Measurements from ENCODE around the gene TSPAN9.

Gene TSPAN9

DNA sequence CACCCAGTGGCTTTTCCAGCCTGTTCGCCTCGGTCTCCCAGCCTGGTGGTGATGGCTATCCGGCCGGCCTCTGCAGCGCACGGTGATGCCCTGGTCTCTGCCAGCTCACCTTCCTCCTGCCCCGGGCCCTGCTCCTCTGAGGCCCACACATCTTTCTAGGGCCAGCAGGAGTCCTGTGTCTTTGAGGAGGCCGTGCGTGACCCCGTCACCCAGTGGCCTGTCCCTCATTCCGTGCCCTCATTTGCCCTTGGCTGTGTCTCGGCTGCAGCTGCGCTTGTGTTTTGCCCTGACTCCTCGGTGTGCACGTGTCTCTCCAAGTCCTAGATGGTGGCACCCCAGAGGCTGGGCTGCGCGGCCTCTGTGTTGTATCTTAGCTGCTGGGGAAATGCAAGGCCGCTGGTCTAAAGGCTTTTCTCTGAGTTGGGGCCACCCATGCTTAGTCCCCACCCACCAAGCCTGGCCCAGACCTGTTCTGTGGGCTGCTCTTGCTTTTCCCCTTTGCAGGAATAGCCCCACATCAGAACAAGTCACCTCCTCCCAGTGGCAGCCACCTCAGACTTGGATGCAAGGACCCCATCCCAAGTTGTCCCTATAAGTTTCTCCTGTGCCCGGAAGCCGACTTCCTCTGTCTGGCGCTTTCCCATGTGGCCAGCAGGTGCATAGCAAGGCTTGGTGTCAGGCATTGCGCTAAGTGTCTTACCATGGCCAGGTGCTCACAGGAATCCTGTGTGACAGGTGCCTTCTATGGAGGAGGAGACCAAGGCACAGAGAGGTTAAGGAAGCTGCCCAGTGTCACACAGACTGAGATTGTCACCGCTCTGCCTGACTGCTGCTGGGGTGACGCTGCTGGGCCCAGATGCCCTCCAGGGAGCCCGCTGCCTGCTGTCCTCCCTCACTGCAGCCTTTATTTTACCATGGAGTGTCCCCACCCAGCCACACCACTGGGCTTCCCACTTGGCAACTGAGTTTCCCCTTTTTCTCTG lies 64.5 kb downstream of the TSPAN9 start:
- in situ Hi-C loops (cut with MboI; ENCODE audit: low sequenced_read_pairs) = loop anchor here (25.0 kb wide), 1 partner anchor 646 kb away; no protein-coding TSS in a partner anchor
- no peaks in the 10 kb centered on the region for H3K27me3 ChIP-seq (ENCODE audit: low read depth)

DNA sequence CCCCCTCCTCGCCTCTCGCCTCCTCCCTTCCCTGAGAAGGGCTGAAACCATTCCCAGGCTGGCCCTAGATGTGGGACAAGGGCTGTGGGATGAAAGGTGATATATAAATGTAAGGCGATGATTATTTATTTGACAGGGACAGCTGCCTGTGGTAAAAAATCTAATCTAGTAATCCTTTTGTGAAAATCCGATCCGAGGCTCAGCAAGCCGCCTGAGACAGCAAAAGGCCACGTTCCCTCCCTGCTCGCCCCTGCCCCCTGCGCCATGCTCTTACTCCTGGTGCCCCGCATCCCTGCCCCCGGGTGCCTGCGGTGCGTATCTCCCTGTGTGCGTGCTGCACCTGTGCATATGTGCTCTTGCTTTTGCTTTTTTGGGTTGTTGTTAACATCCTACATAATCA lies 65.2 kb downstream of the TSPAN9 start:
- Histone ChIP-seq H3K4me3 (no peak overlapping the region), H3K36me3 (replicated peaks) (no peaks in the 10 kb centered on the region), H3K27me3 (ENCODE audit: low read depth) (no peaks in the 10 kb centered on the region), H3K4me1 (no peaks in the 10 kb centered on the region), H3K9me3 (no peaks in the 10 kb centered on the region)
- DNase-seq (ENCODE audit: low spot score in 2 of 2) = no peak
- in situ Hi-C loops (cut with MboI; ENCODE audit: low sequenced_read_pairs) = loop anchor here (25.0 kb wide), 1 partner anchor 645 kb away; no protein-coding TSS in a partner anchor

More for the DNA sequence above, 64.5 kb downstream of the TSPAN9 start:
- no peak overlapping the region for H3K4me3 ChIP-seq
- H3K9me3 ChIP-seq = no peaks in the 10 kb centered on the region
- H3K36me3 ChIP-seq (replicated peaks) = no peaks in the 10 kb centered on the region
- DNase-seq (ENCODE audit: low spot score in 2 of 2) = no peak
- no peaks in the 10 kb centered on the region for H3K4me1 ChIP-seq

DNA sequence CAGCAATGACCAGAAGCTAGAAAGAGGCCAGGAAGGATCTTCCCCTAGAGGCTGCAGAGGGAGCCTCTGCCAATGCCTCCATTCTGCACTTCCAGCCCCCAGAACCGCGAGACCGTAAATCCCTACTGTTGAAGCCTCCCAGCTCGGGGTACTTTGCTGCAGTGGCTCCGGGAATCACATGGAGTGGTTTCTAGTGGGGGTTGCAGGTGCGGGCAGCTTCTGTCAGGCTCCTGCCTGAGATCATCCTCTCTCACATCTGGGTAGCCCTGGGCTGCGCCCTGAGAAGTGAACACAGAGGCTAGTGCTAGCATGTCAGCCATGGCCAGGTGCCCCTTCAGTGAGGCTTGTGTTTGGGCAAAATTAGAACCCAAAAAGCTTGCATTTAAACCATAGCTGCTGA lies 67.3 kb downstream of the TSPAN9 start:
- in situ Hi-C loops (cut with MboI; ENCODE audit: low sequenced_read_pairs) = loop anchor here (25.0 kb wide), 1 partner anchor 643 kb away; no protein-coding TSS in a partner anchor
- DNase-seq (ENCODE audit: low spot score in 2 of 2) = no peak
- no peaks in the 10 kb centered on the region for H3K27me3 ChIP-seq (ENCODE audit: low read depth)
- H3K36me3 ChIP-seq (replicated peaks) = no peaks in the 10 kb centered on the region
- no peaks in the 10 kb centered on the region for H3K9me3 ChIP-seq
- no peak overlapping the region for H3K4me3 ChIP-seq
- H3K4me1 ChIP-seq = no peaks in the 10 kb centered on the region

DNA sequence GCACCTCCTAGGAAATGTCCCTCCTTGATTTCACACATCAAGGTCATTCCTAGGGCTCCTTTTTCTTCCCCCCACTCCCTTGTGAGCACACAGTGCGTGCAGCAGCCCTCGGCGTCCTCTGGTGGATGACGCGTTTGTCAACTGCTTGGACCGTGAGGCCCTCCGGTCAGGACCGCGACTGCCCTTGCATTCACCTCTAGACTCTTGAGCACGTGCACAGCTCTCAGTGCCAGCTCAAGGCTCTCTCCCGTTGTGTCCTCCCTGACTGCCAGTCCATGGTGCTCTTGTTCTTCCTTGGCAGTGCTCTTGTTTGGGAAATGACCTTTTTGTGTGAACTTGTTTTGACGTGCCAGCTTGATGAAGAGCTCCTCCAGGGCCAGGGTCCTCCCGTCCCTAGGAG lies 67.9 kb downstream of the TSPAN9 start:
- no peaks in the 10 kb centered on the region for H3K4me1 ChIP-seq
- H3K9me3 ChIP-seq = no peaks in the 10 kb centered on the region
- DNase-seq (ENCODE audit: low spot score in 2 of 2) = no peak
- H3K27me3 ChIP-seq (ENCODE audit: low read depth) = no peaks in the 10 kb centered on the region
- no peak overlapping the region for H3K4me3 ChIP-seq
- no peaks in the 10 kb centered on the region for H3K36me3 ChIP-seq (replicated peaks)
- in situ Hi-C loops (cut with MboI; ENCODE audit: low sequenced_read_pairs) = loop anchor here (25.0 kb wide), 1 partner anchor 642 kb away; no protein-coding TSS in a partner anchor

DNA sequence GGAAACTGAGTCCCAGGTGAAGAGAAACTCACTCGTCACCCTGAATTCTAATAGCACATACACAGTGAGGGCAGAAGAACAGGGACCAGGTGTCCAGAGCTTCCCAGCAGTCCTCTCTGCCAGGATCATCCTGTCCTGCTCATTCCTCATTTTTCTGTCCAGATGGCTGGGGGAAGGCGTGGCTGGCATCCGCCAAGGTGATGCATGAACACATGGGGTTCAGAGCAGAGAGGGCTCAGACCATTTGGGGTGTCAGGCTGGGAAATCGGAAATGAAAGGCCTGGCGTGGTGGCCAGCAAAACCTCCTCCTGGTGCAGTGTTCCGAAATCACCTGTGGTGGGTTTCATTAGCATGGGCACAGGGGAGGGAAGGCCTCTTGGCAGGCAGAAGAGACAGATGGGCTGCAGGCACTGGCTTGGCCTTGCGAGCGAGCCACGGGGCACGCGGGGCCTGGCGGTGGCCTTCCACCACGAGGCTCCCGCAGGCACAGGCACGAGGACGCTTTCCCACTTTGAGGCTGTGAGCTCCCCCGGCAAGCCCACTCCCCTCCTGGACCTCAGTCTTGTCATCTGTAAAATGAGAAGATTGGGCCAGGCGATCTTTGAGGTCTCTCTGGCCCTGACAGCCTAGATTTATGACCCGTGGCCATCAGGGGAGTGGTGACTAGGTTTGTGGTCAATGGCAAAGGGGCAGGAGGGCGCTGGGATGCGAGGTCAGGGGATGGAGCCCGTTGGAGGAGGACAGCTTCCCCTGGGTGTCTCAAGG lies 68.5 kb downstream of the TSPAN9 start:
- no peak overlapping the region for H3K4me3 ChIP-seq
- no peaks in the 10 kb centered on the region for H3K36me3 ChIP-seq (replicated peaks)
- in situ Hi-C loops (cut with MboI; ENCODE audit: low sequenced_read_pairs) = loop anchor here (25.0 kb wide), 1 partner anchor 642 kb away; no protein-coding TSS in a partner anchor
- H3K27me3 ChIP-seq (ENCODE audit: low read depth) = no peaks in the 10 kb centered on the region
- no peaks in the 10 kb centered on the region for H3K4me1 ChIP-seq
- DNase-seq (ENCODE audit: low spot score in 2 of 2) = no peak
- no peaks in the 10 kb centered on the region for H3K9me3 ChIP-seq

DNA sequence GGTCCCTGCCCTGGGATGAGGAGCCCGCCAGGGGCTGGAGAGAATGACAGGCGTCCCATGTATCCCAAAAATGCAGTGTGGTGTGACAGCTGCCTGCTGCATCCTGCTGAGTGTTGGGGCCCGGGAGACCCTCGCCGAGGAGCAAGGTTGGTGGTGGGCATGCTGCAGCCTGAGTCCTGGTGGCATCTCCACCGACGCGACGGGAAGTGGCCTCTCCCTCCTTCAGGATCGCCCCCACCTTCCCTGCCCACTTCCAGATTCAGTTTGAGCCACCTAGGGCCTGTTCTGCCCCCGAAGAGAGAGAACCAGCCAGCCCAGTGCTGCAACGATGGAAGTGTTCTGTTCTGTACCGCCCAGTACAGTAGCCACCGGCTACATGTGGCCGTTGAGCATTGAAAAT lies 70.1 kb downstream of the TSPAN9 start:
- Histone ChIP-seq H3K36me3 (replicated peaks) (no peaks in the 10 kb centered on the region), H3K9me3 (no peaks in the 10 kb centered on the region), H3K4me1 (no peaks in the 10 kb centered on the region), H3K27me3 (ENCODE audit: low read depth) (no peaks in the 10 kb centered on the region), H3K4me3 (no peak overlapping the region)
- in situ Hi-C loops (cut with MboI; ENCODE audit: low sequenced_read_pairs) = loop anchor here (25.0 kb wide), 1 partner anchor 640 kb away; no protein-coding TSS in a partner anchor
- DNase-seq (ENCODE audit: low spot score in 2 of 2) = no peak

DNA sequence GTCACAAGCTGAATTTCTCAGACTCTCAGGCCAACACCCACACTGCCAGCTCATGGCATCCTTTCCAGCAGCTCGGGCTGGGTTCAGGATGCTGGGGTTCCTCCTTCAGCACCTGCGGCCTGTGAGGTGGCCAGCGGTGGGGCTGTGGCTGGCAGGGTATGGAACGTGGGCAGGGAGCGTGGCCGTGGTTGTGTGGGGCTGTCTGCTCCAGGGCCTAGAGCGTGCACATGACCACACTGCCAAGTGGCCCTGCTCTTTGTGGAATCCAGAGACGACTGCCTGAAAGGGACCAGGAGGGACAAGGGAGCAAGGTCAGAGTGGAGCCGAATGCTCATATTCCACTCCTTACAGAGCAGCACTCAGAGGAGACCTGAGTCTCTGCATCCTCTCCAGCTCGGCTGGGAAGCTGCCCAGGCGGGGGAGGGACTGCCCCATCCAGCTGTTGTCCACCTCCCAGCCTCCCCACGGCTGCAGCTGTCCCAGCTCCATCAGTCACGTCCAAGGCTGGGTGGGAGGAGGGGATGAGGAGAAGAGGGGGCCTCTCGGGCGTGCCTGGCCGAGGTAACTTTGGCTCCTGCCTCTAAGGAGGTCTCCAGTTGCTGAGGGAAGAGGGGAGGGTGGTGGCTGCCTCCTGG lies 71.3 kb downstream of the TSPAN9 start:
- Histone ChIP-seq H3K4me3 (no peak overlapping the region), H3K4me1 (no peaks in the 10 kb centered on the region), H3K9me3 (no peaks in the 10 kb centered on the region), H3K36me3 (replicated peaks) (no peaks in the 10 kb centered on the region), H3K27me3 (ENCODE audit: low read depth) (no peaks in the 10 kb centered on the region)
- in situ Hi-C loops (cut with MboI; ENCODE audit: low sequenced_read_pairs) = loop anchor here (25.0 kb wide), 1 partner anchor 639 kb away; no protein-coding TSS in a partner anchor
- DNase-seq (ENCODE audit: low spot score in 2 of 2) = no peak

DNA sequence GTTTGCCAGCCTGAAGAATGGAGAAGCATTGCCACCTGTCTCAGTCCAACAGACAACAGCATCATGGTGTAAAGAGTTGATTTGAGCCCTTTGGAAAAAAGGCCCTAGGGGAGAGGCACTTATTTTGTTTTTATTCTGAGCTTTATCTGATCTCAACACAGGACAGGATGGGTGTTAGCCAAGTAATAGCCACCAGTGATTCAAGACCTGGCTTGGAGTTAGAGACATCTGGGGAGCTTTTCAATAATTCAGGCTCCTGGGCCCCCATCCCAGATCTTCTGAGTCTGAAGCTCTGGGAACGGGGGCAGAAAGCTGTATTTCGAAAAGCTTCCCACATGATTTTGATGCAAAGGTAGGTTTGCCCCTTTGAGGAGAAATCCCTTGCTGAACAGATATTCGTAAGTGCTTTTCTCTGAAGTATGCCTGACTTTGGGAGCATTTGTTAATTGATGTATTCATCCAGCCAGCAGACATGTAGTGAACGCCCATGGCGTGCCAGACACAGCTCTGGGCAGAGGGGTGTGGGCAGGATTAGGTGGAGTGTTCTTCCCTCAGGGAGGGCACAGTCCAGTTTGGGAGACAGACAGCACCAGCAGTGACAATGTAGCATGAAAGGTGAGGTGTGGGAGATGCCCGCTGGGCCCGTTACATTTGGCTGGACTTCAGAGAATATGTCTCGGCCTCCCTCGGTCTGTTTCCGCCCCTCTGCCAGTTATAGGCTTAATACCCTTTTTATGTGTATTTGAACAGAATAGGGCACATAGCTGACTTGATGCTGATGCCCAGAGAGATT lies 72.5 kb downstream of the TSPAN9 start:
- in situ Hi-C loops (cut with MboI; ENCODE audit: low sequenced_read_pairs) = loop anchor here (25.0 kb wide), 1 partner anchor 638 kb away; no protein-coding TSS in a partner anchor
- Histone ChIP-seq H3K4me3 (no peak overlapping the region), H3K27me3 (ENCODE audit: low read depth) (no peaks in the 10 kb centered on the region), H3K9me3 (no peaks in the 10 kb centered on the region), H3K4me1 (no peaks in the 10 kb centered on the region), H3K36me3 (replicated peaks) (no peaks in the 10 kb centered on the region)
- no peak for DNase-seq (ENCODE audit: low spot score in 2 of 2)

DNA sequence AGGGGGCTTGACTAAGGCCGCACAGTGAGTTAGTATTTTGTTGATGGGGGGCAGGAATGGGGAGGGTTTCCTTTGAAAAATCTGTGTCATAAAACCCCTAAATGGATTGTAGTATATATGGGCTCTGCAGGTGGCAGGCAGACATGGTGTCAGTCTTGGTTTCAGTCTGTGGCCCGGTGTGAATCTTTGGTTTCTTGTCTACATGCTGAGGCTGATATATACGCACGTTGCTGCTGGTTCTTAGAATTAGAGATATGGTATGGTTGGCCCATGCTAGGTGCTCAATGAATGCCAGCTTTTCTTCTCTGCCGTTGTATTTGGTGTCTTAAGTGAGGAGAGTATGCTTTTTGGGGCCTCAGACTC lies 73.1 kb downstream of the TSPAN9 start:
- Histone ChIP-seq H3K36me3 (replicated peaks) (no peaks in the 10 kb centered on the region), H3K4me3 (no peak overlapping the region)
- in situ Hi-C loops (cut with MboI; ENCODE audit: low sequenced_read_pairs) = no loop called here

DNA sequence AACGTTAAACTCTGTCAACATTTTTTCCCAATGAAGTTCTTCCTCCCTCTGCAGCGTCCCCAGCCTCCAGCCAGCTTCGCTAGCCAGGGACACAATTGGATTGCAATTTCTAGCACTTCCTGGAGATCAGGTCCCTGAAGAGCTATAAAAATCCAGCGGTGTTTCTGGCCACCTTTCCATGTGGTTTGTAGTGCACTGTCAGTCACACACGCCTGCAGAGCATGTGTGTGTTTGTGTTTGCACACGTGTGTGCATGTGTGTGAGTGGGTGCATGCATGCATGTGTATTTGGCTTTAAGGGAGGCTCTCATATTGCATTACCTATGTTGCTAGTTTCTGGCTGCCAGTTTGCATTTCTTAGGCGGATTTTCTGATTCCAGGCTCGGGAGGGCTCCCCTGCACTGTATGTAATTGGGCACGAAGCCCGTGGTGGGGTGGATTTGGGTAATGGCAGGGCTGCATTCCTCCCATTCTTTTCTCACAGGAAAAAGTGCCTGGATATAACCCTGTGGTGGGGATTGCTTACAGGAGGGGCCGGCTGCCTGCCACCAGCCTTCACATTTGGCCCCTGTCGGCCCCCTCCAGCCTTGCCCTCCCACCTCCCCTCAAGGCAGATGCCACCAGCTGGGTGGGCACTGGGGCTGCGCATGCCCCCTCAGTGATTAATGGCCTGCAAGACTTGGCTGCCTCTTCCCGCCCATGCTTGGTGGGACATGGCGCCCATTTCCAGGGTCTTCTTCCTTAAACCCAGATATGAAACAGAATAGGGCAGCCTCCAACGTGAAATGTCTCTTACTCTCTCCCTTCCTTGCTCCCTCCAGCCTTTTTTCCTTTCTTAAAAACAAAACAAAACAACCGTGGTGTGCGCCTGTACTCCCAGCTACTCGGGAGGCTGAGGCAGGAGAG lies 74.0 kb downstream of the TSPAN9 start:
- Histone ChIP-seq H3K27me3 (ENCODE audit: low read depth) (no peaks in the 10 kb centered on the region), H3K4me1 (no peaks in the 10 kb centered on the region), H3K9me3 (no peaks in the 10 kb centered on the region), H3K36me3 (replicated peaks) (no peaks in the 10 kb centered on the region), H3K4me3 (no peak overlapping the region)
- in situ Hi-C loops (cut with MboI; ENCODE audit: low sequenced_read_pairs) = no loop called here
- DNase-seq (ENCODE audit: low spot score in 2 of 2) = no peak

More for the DNA sequence above, 73.1 kb downstream of the TSPAN9 start:
- DNase-seq (ENCODE audit: low spot score in 2 of 2) = no peak
- Histone ChIP-seq H3K27me3 (ENCODE audit: low read depth) (no peaks in the 10 kb centered on the region), H3K9me3 (no peaks in the 10 kb centered on the region), H3K4me1 (no peaks in the 10 kb centered on the region)

DNA sequence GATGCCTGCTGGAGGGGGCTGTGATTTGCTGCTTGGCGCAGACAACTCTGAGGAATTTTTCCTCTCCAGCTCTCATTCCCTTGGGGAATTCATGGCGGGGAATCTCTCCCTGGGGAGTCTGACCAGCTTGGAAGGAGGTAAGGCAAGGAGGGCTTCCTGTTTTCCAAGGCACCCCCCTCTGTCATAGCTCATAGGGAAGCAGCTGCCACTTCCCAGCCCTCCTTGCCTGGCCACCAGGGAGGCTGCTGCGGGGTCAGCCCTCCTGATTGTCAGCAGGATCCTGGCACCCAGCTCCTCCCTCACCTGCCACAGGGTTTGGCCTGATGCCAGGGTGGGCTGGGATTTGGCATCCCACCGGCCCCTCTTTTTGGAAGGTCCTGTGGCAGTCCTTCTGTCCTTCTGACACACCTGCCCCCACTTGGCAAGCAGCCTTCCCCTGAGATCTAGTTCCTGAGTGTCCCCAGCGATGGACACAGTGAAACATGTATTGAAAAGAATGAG lies 74.9 kb downstream of the TSPAN9 start:
- no peaks in the 10 kb centered on the region for H3K27me3 ChIP-seq (ENCODE audit: low read depth)
- no peaks in the 10 kb centered on the region for H3K36me3 ChIP-seq (replicated peaks)
- in situ Hi-C loops (cut with MboI; ENCODE audit: low sequenced_read_pairs) = no loop called here
- H3K4me1 ChIP-seq = no peaks in the 10 kb centered on the region
- H3K9me3 ChIP-seq = no peaks in the 10 kb centered on the region
- H3K4me3 ChIP-seq = no peak overlapping the region
- no peak for DNase-seq (ENCODE audit: low spot score in 2 of 2)

DNA sequence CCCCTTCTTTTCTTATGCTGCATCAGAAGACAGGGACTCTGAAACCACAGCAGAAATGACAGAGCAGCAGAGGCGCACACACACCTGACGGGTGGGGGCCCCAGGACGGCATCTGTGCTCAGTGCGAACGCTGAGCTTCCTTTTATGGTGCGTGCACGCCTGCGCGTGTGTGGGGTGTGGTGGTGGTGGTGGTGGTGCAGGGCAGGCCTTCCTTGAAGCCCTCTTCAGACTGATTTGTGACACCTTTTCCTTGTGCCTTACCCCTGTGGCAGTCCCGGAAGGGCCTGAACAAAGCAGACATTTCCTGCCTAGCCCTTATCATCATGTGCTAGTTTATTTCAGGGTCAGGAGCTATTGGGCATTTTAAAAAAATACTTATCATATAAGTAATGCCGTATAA lies 75.7 kb downstream of the TSPAN9 start:
- in situ Hi-C loops (cut with MboI; ENCODE audit: low sequenced_read_pairs) = no loop called here
- H3K27me3 ChIP-seq (ENCODE audit: low read depth) = no peaks in the 10 kb centered on the region
- no peak overlapping the region for H3K4me3 ChIP-seq
- no peaks in the 10 kb centered on the region for H3K36me3 ChIP-seq (replicated peaks)
- no peaks in the 10 kb centered on the region for H3K4me1 ChIP-seq
- H3K9me3 ChIP-seq = no peaks in the 10 kb centered on the region
- no peak for DNase-seq (ENCODE audit: low spot score in 2 of 2)

Measured in HAP-1 (cell line).